Heart left ventricle (tissue), 16 donors: ENCODE data around the gene MVB12B. TPM values are rescaled to one million over a fixed set of nuclear protein-coding genes. Genes with fewer than 3 reads are reported as not detected.
A peak's percentile ranks its signal among the peaks of the same experiment; 100 is the strongest.

Experiments
- ATAC-seq, 4 donors: fragments of 200-7000 bp; cut with Tn5 transposase; one replicate each; pipeline ENCODE4 v1.9.1; 2020 to 2022; ENCODE audit warnings: moderate library complexity in 4 of 4, mild to moderate bottlenecking in 3 of 4, moderate number of reproducible peaks in 1 of 4
- DNase-seq, 5 donors: peaks; one replicate each; pipeline ENCODE4 v3.0.0-alpha.2; 2020
- H3K27ac ChIP-seq, 12 donors: fragments of 200-600 bp; sonication (generic) in 4 of 12; one replicate each; pipeline versions ENCODE4 v1.5.0 to v1.8.0; 2016 to 2022; ENCODE audit warnings: mild to moderate bottlenecking in 2 of 12
- H3K27me3 ChIP-seq, 9 donors: fragments of 200-600 bp; sonication (generic) in 2 of 9; one replicate each; pipeline versions ENCODE4 v1.5.1 to v1.8.0; 2016 to 2022; ENCODE audit warnings: mild to moderate bottlenecking in 3 of 9
- H3K36me3 ChIP-seq, 9 donors: fragments of 200-600 bp; sonication (generic) in 2 of 9; one replicate each; pipeline versions ENCODE4 v1.5.0 to v1.8.0; 2018 to 2022; ENCODE audit warnings: mild to moderate bottlenecking in 2 of 9
- H3K4me1 ChIP-seq, 12 donors: fragments of 200-600 bp; sonication (generic) in 4 of 12; one replicate each; pipeline versions ENCODE4 v1.5.0 to v1.8.0; 2016 to 2022; ENCODE audit warnings: mild to moderate bottlenecking in 3 of 12
- H3K4me3 ChIP-seq, 12 donors: fragments of 200-600 bp; sonication (generic) in 4 of 12; one replicate each; pipeline versions ENCODE4 v1.5.0 to v1.8.0; 2017 to 2022; ENCODE audit warnings: mild to moderate bottlenecking in 9 of 12, moderate library complexity in 4 of 12
- H3K9me3 ChIP-seq, 12 donors: fragments of 200-600 bp; sonication (generic) in 4 of 12; one replicate each; pipeline versions ENCODE4 v1.5.0 to v1.8.0; 2016 to 2022; ENCODE audit warnings: mild to moderate bottlenecking in 1 of 12
- POLR2A ChIP-seq, 2 donors: fragments of 450-650 bp; IDR thresholded peaks; one replicate each; pipeline ENCODE4 v1.6.1; 2017; ENCODE audit warnings: antibody characterized with exemption in 2 of 2, mild to moderate bottlenecking in 2 of 2, moderate library complexity in 2 of 2
- WGBS, 4 donors: extraction: QIAGEN DNeasy Blood & Tissue Kit in 2 of 4; methylation state at CpG; one replicate each; pipeline versions ENCODE4 v1.1.5 to v1.1.7; 2013 to 2018; 5-methylcytosine and 5-hydroxymethylcytosine counted together
- intact Hi-C, 10 donors: fragments of 100-400 bp; cut with DNase I; formaldehyde crosslinking; loops; one replicate each; pipeline versions ENCODE4 v1.11.1 to v1.14.2; 2022
- polyA plus RNA-seq, 2 donors: library from polyadenylated mRNA; stranded (reverse); fragments of 200-250 nt; gene quantifications; one replicate each; pipeline ENCODE4 v1.2.3, GENCODE V29; 2013
- total RNA-seq, 9 donors: library from RNA; depleted of rRNA in 2 of 9; stranded (reverse); fragments of >200 nt in 2 of 9; fragmentation: NEBNext Ultra II Directional in 3 of 9; extraction: Animal tissue kit (Norgen Biotek cat#: 25700) in 3 of 9; gene quantifications; one replicate each; pipeline versions ENCODE4 v1.1.0 to v1.2.4, GENCODE V29; 2016 to 2023
- TF ChIP-seq, protein P1 (sequence below), 12 donors: fragments of 200-600 bp; sonication (generic) in 4 of 12; IDR thresholded peaks; one replicate each; pipeline versions ENCODE4 v1.5.0 to v1.8.0; 2018 to 2022; ENCODE audit warnings: antibody characterized with exemption in 12 of 12, mild to moderate bottlenecking in 5 of 12
- donor health status: ischemic (EF 13 %, LVEDD 7.1; RV severe dilation, severe dysfunction).
- donor health status: healthy with polysubstance abuse.
- donor health status: DM: no; HTN: yes; CAD: no.
- donor health status: DM: no; HTN: no; CAD: no.
- donor health status: ischemic (EF 25% LVEDD 6.9; RV normal size, moderate dysfunction).
- donor health status: ischemic (EF 25% LVEDD 5.7; RV mildly dilated, moderate dysfunction).
- donor health status: healthy.
- donor health status: DM: yes; HTN: yes; CAD: no.
- donor health status: ischemic (EF 35%, LVEDD 5.7; RV mildly dilated, moderate dysfunction).
- donor health status: nonischemic (EF 11% LVEDD 7.7; RV severe dilation, severe dysfunction).
- donor health status: DM: yes; HTN: yes; CAD: no.
- donor health status: PGD.
- donor health status: ischemic (EF 29% LVEDD 5.4; RV normal size, mild dysfunction).
- donor health status: nonischemic (EF 23%, LVEDD 6.1; RV moderate dilation, normal function).

MVB12B gene
- total and polyA plus RNA-seq, 11 donors, result 4.9 to 16.2 (median 11.0) TPM

GRCh38 chr9:126327714-126328185 lies 1.1 kb downstream of the MVB12B start:
- 35 to 49% (median 37%) methylated on average over 5 of the region's 5 CpGs for WGBS, 4 donors
- Histone ChIP-seq H3K27me3 (no peaks in the 10 kb centered on the region), H3K9me3 (peaks cover 0 to 19% (median 9%) of the 10 kb centered on the region in 12 donors), H3K4me3 (peak overlapping the region; percentile 57 to 90 (median 70)), H3K36me3 (no peaks in the 10 kb centered on the region), H3K4me1 (peaks cover 0 to 52% (median 25%) of the 10 kb centered on the region in 12 donors), H3K27ac (peak overlapping the region in 10 of 12 donors; percentile 1 to 83 (median 70))
- intact Hi-C loops, result loop anchor here in 2 of 10 donors (5.0 kb wide), 1 partner anchor 65 kb away; no protein-coding TSS in a partner anchor
- DNase-seq, result no peak
- ATAC-seq, result no peak
- TF ChIP-seq, protein P1, sequence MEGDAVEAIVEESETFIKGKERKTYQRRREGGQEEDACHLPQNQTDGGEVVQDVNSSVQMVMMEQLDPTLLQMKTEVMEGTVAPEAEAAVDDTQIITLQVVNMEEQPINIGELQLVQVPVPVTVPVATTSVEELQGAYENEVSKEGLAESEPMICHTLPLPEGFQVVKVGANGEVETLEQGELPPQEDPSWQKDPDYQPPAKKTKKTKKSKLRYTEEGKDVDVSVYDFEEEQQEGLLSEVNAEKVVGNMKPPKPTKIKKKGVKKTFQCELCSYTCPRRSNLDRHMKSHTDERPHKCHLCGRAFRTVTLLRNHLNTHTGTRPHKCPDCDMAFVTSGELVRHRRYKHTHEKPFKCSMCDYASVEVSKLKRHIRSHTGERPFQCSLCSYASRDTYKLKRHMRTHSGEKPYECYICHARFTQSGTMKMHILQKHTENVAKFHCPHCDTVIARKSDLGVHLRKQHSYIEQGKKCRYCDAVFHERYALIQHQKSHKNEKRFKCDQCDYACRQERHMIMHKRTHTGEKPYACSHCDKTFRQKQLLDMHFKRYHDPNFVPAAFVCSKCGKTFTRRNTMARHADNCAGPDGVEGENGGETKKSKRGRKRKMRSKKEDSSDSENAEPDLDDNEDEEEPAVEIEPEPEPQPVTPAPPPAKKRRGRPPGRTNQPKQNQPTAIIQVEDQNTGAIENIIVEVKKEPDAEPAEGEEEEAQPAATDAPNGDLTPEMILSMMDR (IDR thresholded peaks at IDR 0.05), result no peak
- TF ChIP-seq POLR2A (IDR thresholded peaks at IDR 0.05), result no peak

DNA sequence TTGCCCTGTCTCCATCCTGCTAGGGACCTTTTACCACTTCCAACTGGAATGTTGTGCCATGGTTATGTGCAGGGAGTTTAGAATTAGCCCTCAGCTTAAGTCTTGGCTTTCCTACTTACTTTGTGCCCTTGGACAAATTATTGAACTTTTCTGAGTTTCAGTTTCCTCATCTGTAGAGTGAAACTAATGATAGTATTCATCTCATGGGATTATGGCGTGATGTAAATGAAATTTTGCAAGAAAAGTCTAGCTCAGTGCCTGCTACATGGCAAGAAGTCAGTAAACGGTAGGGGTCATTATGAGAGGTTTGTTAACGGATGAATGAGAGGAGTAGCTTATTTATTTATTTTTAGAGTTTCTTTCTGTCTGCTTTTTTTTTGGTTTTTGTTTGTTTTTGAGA lies 1.8 kb downstream of the MVB12B start:
- 93 to 95% (median 93%) methylated on average over 3 of the region's 3 CpGs for WGBS, 4 donors
- peaks cover 0 to 18% (median 9%) of the 10 kb centered on the region in 12 donors for H3K9me3 ChIP-seq
- H3K36me3 ChIP-seq, result no peaks in the 10 kb centered on the region
- peak overlapping the region in 3 of 12 donors; percentile 64 to 83 (median 77) for H3K27ac ChIP-seq
- DNase-seq (no peak), ATAC-seq (no peak)
- TF ChIP-seq, protein P1 (IDR thresholded peaks at IDR 0.05), result no peak
- TF ChIP-seq POLR2A (IDR thresholded peaks at IDR 0.05), result no peak
- H3K27me3 ChIP-seq, result no peaks in the 10 kb centered on the region
- intact Hi-C loops, result loop anchor here in 2 of 10 donors (5.0 kb wide), 1 partner anchor 64 kb away; no protein-coding TSS in a partner anchor
- H3K4me3 ChIP-seq, result peak overlapping the region in 2 of 12 donors; percentile 79 to 90
- peaks cover 0 to 53% (median 27%) of the 10 kb centered on the region in 12 donors for H3K4me1 ChIP-seq

DNA sequence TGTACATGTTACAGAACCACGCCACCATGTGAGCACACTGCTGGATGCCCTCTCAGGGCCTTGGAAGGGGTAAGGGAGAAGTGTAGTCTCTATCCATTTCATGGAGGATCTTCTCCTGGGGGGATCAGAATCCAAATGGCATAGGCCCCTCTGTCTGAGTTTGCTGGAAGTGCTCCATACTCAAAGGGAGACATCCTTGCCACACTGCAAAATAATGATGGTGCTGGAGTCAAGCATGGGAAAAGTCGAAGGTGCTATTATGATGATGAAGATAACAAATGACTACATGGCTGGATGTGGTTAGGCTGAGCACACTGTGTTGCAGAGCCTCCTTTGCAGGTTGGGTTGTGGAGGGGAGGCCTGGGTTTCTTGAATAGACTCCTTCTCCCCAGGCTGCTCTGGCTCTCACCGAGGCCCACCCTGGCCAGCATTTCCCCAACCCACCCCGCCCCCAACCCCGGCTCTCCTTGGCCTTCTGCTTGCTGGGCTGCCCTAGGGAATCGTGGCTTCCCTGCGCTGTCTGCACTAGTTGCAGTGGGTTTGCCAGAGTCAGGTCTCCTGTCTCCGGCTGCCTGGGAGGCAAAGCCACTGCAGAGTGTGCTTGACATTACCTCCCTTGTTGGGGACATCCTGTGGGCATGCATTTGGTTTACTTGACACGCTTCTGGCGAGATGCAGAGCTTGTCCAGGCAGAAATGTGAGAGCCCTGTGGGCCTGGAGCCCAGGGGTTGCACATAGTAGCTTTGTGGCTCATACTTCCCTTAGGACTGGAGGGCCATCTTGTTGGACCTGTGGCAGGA lies 3.0 kb downstream of the MVB12B start:
- 64 to 69% (median 67%) methylated on average over 5 to 10 of the region's 10 CpGs for WGBS, 4 donors
- Histone ChIP-seq H3K36me3 (no peaks in the 10 kb centered on the region), H3K4me1 (peaks cover 2 to 66% (median 37%) of the 10 kb centered on the region in 12 donors), H3K27ac (peak overlapping the region in 1 of 12 donors; percentile 35), H3K27me3 (no peaks in the 10 kb centered on the region), H3K9me3 (peaks cover 0 to 6% (median 2%) of the 10 kb centered on the region in 12 donors), H3K4me3 (no peak overlapping the region)
- peak in 3 of 4 donors; percentile 17 to 40 (median 33) for ATAC-seq
- TF ChIP-seq, protein P1 (IDR thresholded peaks at IDR 0.05), result no peak
- TF ChIP-seq POLR2A (IDR thresholded peaks at IDR 0.05), result no peak
- intact Hi-C loops, result loop anchor here in 2 of 10 donors (5.0 kb wide), 1 partner anchor 63 kb away; no protein-coding TSS in a partner anchor
- DNase-seq, result peak in 1 of 5 donors; percentile 42

- DNase-seq (no peak), ATAC-seq (no peak)
- no peaks in the 10 kb centered on the region for H3K27me3 ChIP-seq
- H3K4me3 ChIP-seq, result no peak overlapping the region
- peak overlapping the region in 1 of 12 donors; percentile 35 for H3K27ac ChIP-seq
- intact Hi-C loops, result no loop called here
- H3K4me1 ChIP-seq, result peaks cover 2 to 74% (median 46%) of the 10 kb centered on the region in 12 donors
- 87 to 98% (median 94%) methylated on average over 4 of the region's 4 CpGs for WGBS, 4 donors
- TF ChIP-seq, protein P1 (IDR thresholded peaks at IDR 0.05), result no peak
- no peak for TF ChIP-seq POLR2A (IDR thresholded peaks at IDR 0.05)
- no peaks in the 10 kb centered on the region for H3K9me3 ChIP-seq
- no peaks in the 10 kb centered on the region for H3K36me3 ChIP-seq
Observed at GRCh38 chr9:126330536-126330935, 3.9 kb downstream of the MVB12B start.
